ENCODE data around the gene DDX43.

The DDX43 gene

GRCh38 chr6:73393278-73393677 is 1.4 kb upstream of the DDX43 start:
- H3K27ac ChIP-seq = no peak overlapping the region
- TF ChIP-seq CTCF (conservative IDR thresholded peaks at IDR 0.05) (no peak), ZFX (IDR thresholded peaks at IDR 0.05) (no peak)

GRCh38 chr6:73395875-73396274 is 1.2 kb downstream of the DDX43 start:
- H3K27ac ChIP-seq = no peak overlapping the region
- no peak for TF ChIP-seq ZFX (IDR thresholded peaks at IDR 0.05)
- no peak for TF ChIP-seq CTCF (conservative IDR thresholded peaks at IDR 0.05)

GRCh38 chr6:73400656-73401055 is 6.0 kb downstream of the DDX43 start:
- no peak for TF ChIP-seq ZFX (IDR thresholded peaks at IDR 0.05)
- no peak for TF ChIP-seq CTCF (conservative IDR thresholded peaks at IDR 0.05)
- H3K27ac ChIP-seq = no peak overlapping the region

DNA sequence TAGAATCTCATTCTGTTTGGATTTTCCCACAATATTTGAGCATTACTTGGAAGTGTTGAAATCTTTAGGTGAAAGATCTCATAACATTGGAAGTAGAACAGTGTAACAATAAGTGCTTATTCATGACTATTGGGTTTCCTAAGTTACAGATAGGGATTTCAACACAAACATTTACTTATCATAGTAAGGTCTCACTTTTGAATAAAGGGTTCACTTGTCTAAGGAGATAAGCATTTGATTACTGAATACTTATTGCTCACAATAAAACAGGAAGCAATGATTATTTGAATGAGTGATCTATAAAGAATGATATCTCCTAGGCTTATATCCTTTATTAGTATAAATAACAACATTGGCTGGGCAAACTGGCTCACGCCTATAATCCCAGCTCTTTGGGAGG is 14.8 kb downstream of the DDX43 start:
- TF ChIP-seq ZFX (IDR thresholded peaks at IDR 0.05) (no peak), CTCF (conservative IDR thresholded peaks at IDR 0.05) (no peak)

DNA sequence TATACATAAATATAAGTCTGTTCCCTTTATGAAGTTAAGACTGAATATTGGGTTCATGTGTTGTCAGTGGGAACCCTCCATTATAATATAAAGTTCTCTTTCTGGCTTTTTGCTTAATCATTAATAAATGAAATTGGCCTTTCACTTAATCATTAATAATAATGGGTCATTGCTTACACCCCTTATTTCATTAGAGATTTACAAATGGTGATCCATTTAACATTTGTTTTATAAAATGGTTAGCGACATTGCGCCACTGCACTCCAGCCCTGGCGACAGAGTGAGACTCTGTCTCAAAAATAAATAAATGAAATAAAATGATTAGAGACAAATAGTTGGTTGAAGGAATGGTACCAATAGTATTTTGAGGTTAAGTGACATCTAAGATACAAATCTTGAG is 18.5 kb downstream of the DDX43 start:
- TF ChIP-seq CTCF (conservative IDR thresholded peaks at IDR 0.05) = no peak
- H3K27ac ChIP-seq = no peak overlapping the region

More for the DNA sequence above, 14.8 kb downstream of the DDX43 start:
- H3K27ac ChIP-seq = no peak overlapping the region

DNA sequence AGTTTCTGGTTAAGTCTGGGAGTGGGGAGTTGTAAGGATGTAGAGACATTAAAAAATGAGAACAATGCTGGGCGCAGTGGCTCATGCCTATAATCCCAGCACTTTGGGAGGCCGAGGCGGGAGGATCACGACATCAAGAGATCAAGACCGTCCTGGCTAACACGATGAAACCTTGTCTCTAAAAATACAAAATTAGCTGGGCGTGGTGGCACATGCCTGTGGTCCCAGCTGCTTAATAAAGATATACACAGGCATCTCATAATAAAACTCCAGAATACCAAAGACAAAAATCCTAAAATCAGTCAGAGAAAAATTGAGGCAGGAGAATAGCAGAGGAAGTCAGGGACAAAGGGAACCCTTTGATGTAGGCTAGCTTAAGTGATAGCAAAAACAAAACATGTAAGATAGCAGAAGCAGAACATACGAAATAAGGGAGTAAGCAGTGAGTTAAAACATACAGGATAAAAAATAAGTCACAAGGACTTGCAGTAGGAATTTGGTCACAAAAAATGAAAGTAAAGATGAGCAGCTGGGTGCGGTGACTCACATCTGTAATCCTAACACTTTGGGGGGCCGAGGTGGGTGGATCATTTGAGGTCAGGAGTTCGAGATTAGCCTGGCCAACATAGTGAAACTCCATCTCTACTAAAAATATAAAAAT is 23.6 kb downstream of the DDX43 start:
- H3K27ac ChIP-seq = no peak overlapping the region
- TF ChIP-seq ZFX (IDR thresholded peaks at IDR 0.05) = no peak
- no peak for TF ChIP-seq CTCF (conservative IDR thresholded peaks at IDR 0.05)

DNA sequence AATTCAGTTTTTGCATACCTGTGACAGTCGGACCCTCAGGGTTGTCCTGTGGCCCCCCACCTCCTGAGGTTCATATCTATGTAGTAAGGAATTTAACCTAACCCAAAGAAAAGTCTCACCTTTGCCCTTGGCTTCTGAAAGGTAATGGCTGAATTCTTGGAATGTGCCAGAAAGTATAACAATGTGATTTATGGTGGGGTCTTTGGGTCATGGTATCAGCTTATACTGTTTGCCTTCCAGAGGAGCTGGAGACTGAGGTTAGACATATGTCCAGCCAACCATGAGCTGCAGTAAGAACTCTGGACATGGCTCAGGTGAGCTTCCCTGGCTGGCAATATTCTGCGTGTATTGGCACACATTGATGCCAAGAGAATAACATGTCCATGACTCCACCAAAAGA is 26.9 kb downstream of the DDX43 start:
- no peak overlapping the region for H3K27ac ChIP-seq
- TF ChIP-seq ZFX (IDR thresholded peaks at IDR 0.05) (no peak), CTCF (conservative IDR thresholded peaks at IDR 0.05) (no peak)

All from C4-2B (cell line).